ENCODE measurements around the gene PYDC2. TPM values are rescaled to one million over a fixed set of nuclear protein-coding genes. Genes with fewer than 3 reads are reported as not detected.

PYDC2 gene
- total RNA-seq (2022; extraction: Qiagen RNA extraction): not detected in 5 replicates

GRCh38 chr3:191461113-191461595 is at the start of gene PYDC2:
Gene PYDC2 (plus strand): TSS chr3:191461163. CDS start chr3:191461163, 0 bp downstream.

Other genes with a start within 250 kb of the PYDC2 start
- 21.8 to 27.6 TPM (median 25.8 TPM) in 5 replicates for gene CCDC50, start 131.8 kb upstream of the PYDC2 start, total RNA-seq (2022; extraction: Qiagen RNA extraction)
- gene UTS2B, start 130.6 kb upstream of the PYDC2 start, total RNA-seq (2022; extraction: Qiagen RNA extraction): 0.07 to 0.12 TPM (median 0.07 TPM) in 3 of 5 replicates, not detected in the others